ENCODE measurements around the gene GDF7. TPM values are rescaled to one million over a fixed set of nuclear protein-coding genes. Genes with fewer than 3 reads are reported as not detected.

Gene GDF7
- total and polyA plus RNA-seq, 3 experiments from 2014 or later = 0.10 TPM; not detected in 2

DNA sequence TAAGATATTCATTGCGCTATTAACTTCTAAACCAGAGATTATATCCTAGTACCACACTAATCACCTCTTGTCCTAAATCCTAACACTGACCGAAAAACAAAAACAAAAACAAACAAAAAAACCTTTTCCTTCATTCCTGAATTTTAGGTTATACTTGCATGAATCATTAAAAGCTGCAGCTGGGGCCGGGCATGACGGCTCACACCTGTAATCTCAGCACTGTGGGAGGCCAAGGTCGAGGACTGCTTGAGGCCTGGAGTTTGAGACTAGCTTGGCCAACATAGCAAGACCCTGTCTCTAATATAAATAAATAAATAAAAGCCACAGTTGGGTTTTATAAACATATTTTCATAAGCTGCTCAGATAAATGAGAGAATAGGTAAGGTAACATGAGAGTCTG is 60.0 kb downstream of the GDF7 start:
- Mint-ChIP-seq H3K36me3 (peaks cover 8 to 28% (median 26%) of the 10 kb centered on the region in 3 donors), H3K27me3 (no peaks in the 10 kb centered on the region), H3K4me3 (no peak overlapping the region), H3K27ac (no peak overlapping the region), H3K4me1 (no peaks in the 10 kb centered on the region), H3K9me3 (peaks cover 0 to 1% (median 0%) of the 10 kb centered on the region in 5 donors)
- DNase-seq = no peak
- H3K4me1 ChIP-seq (ENCODE audit: insufficient read depth, low read length) = no peaks in the 10 kb centered on the region
- no peak overlapping the region for H3K27ac ChIP-seq (ENCODE audit: low read depth, low read length)
- no peaks in the 10 kb centered on the region for H3K9me3 ChIP-seq (ENCODE audit: low read length)
- no peak overlapping the region for H3K4me3 ChIP-seq (ENCODE audit: low read length)
- no peaks in the 10 kb centered on the region for H3K27me3 ChIP-seq (ENCODE audit: insufficient read depth, low read length, poor library complexity, severe bottlenecking)
- ChIA-PET CTCF (no interaction called here), POLR2A (no interaction called here)
- H3K36me3 ChIP-seq (ENCODE audit: insufficient read depth, low read length) = no peaks in the 10 kb centered on the region

DNA sequence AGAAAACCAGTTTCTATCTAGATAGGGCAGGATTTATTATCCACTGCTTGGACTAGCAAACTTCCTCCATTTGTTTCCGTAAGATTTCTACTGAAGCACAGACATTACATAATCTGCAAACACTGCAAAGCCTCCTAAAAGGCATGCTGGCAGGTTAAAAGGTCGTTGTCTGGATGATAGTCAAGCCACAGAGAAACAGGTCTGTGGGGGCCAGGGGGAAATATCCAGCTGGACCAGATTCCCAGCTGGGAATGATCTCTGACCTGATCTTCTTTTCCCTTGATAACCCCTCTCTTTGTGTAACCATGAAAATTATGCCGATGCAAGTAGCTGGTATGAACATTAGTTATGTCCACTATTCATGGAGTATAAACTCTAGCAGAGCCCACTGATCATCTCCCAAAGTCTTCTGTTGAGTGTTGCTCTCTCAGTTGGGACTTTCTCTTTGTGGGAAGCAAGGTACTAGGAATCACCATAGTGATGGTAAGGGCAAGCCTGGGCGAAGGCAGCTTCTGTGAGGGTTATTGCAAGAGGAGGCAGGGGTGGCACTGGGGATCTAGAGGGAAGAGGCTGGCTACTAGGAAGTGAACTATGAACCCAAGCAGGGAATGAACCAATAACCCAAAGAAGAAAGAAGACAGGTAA is 61.3 kb downstream of the GDF7 start:
- Histone ChIP-seq H3K9me3 (ENCODE audit: low read length) (no peaks in the 10 kb centered on the region), H3K4me1 (ENCODE audit: insufficient read depth, low read length) (no peaks in the 10 kb centered on the region), H3K27me3 (ENCODE audit: insufficient read depth, low read length, poor library complexity, severe bottlenecking) (no peaks in the 10 kb centered on the region), H3K27ac (ENCODE audit: low read depth, low read length) (no peak overlapping the region), H3K4me3 (ENCODE audit: low read length) (no peak overlapping the region), H3K36me3 (ENCODE audit: insufficient read depth, low read length) (no peaks in the 10 kb centered on the region)
- CTCF ChIA-PET = no interaction called here
- Mint-ChIP-seq H3K27me3 (no peaks in the 10 kb centered on the region), H3K4me3 (no peak overlapping the region), H3K27ac (peak overlapping the region in 2 of 8 donors; percentile 13 to 14), H3K9me3 (peaks cover 0 to 1% (median 0%) of the 10 kb centered on the region in 5 donors), H3K4me1 (no peaks in the 10 kb centered on the region), H3K36me3 (peaks cover 6 to 28% (median 16%) of the 10 kb centered on the region in 3 donors)
- no peak for DNase-seq
- POLR2A ChIA-PET = no interaction called here

Other genes with a start within 250 kb of the GDF7 start
- gene RHOB, start 220.1 kb upstream of the GDF7 start, total RNA-seq = 10 to 100 TPM; 27.4 TPM
- 3.4 TPM for gene RHOB, start 220.1 kb upstream of the GDF7 start, polyA plus RNA-seq
- gene HS1BP3, start 16.0 kb upstream of the GDF7 start, total RNA-seq = 1 to 10 TPM; 9.3 to 9.5 TPM
- 19.4 TPM for gene HS1BP3, start 16.0 kb upstream of the GDF7 start, polyA plus RNA-seq
- 10 to 100 TPM; 31.6 to 32.1 TPM for gene LDAH, start 156.0 kb downstream of the GDF7 start, total RNA-seq
- 12.7 TPM for gene LDAH, start 156.0 kb downstream of the GDF7 start, polyA plus RNA-seq